ENCODE data around the gene IGFBP7.
"Not testable (repeated sequence)": the region's sequence is repeated elsewhere in the genome, so short reads cannot be mapped to it uniquely, and the experiment has no call there.

Gene IGFBP7

GRCh38 chr4:57048590-57049304 lies 61.4 kb downstream of the IGFBP7 start:
- Histone ChIP-seq H2BK12ac (ENCODE audit: low read length) (no peak overlapping the region), H3K23ac (ENCODE audit: low read length) (no peak overlapping the region), H3K4ac (ENCODE audit: low read depth, low read length) (no peak overlapping the region), H4K12ac (ENCODE audit: low read depth, low read length) (no peak overlapping the region), H2AK5ac (ENCODE audit: low read length) (no peak overlapping the region), H2BK5ac (ENCODE audit: low read depth, low read length, poor library complexity) (no peak overlapping the region), H3K14ac (ENCODE audit: low read length) (no peak overlapping the region), H3K9me3 (ENCODE audit: insufficient read depth, low read depth, low read length) (peaks cover 4% of the 10 kb centered on the region), H2BK120ac (ENCODE audit: insufficient read depth, low read length, poor library complexity) (no peak overlapping the region), H3K27ac (ENCODE audit: low read depth, low read length) (peak overlapping the region; percentile 27), H3K79me1 (ENCODE audit: low read length) (peaks cover 29% of the 10 kb centered on the region), H2AFZ (ENCODE audit: insufficient read depth, low read length, poor library complexity) (no peak overlapping the region), H3K4me1 (ENCODE audit: control insufficient read depth in 1 of 2, insufficient read depth in 2 of 2, low read length in 2 of 2) (peaks cover 4 to 5% of the 10 kb centered on the region in 2 experiments), H3K79me2 (ENCODE audit: control insufficient read depth, insufficient read depth, low read length, poor library complexity) (peaks cover 3% of the 10 kb centered on the region), H3K27me3 (ENCODE audit: insufficient read depth, low read length) (no peaks in the 10 kb centered on the region), H3K9ac (ENCODE audit: low read length) (no peak overlapping the region), H3K36me3 (ENCODE audit: control insufficient read depth in 1 of 2, insufficient read depth in 2 of 2, low read length in 2 of 2) (peaks cover 12 to 20% of the 10 kb centered on the region in 2 experiments), H3K4me2 (ENCODE audit: low read length) (no peak overlapping the region), H3K4me3 (ENCODE audit: low read depth, low read length) (no peak overlapping the region), H4K8ac (ENCODE audit: low read depth, low read length) (no peak overlapping the region), H3K18ac (ENCODE audit: low read length) (no peak overlapping the region), H4K91ac (ENCODE audit: low read depth, low read length) (no peak overlapping the region)
- no CpG with 5 or more reads among the region's 1 CpG for WGBS (ENCODE audit: extremely low coverage, insufficient coverage, insufficient read length)
- DNase-seq = no peak

DNA sequence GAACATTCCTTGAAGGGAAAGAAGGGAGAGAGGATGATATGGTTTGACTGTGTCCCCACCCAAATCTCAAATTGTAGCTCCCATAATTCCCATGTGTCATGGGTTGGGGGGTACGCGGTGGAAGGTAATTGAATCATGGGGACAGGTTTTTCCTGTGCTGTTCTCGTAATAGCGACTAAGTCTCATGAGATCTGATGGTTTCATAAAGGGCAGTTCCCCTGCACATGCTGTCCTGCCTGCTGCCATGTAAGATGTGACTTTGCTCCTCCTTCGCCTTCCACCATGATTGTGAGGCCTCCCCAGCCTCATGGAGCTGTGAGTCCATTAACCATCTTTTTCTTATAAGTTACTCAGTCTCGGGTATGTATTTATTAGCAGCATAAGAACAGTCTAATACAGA lies 63.1 kb downstream of the IGFBP7 start:
- H3K9me3 ChIP-seq (ENCODE audit: insufficient read depth, low read depth, low read length); H4K12ac ChIP-seq (ENCODE audit: low read depth, low read length); H2AFZ ChIP-seq (ENCODE audit: insufficient read depth, low read length, poor library complexity); H3K4me3 ChIP-seq (ENCODE audit: low read depth, low read length); H4K8ac ChIP-seq (ENCODE audit: low read depth, low read length); H3K9ac ChIP-seq (ENCODE audit: low read length); H3K79me2 ChIP-seq (ENCODE audit: control insufficient read depth, insufficient read depth, low read length, poor library complexity); H3K4me2 ChIP-seq (ENCODE audit: low read length); H2AK5ac ChIP-seq (ENCODE audit: low read length); DNase-seq; H3K27me3 ChIP-seq (ENCODE audit: insufficient read depth, low read length); H3K23ac ChIP-seq (ENCODE audit: low read length); H3K27ac ChIP-seq (ENCODE audit: low read depth, low read length): not testable (repeated sequence)
- H3K18ac ChIP-seq (ENCODE audit: low read length) = peak overlapping the region; percentile 56
- no CpG with 5 or more reads among the region's 6 CpGs for WGBS (ENCODE audit: extremely low coverage, insufficient coverage, insufficient read length)
- peaks cover 28% of the 10 kb centered on the region for H3K79me1 ChIP-seq (ENCODE audit: low read length)
- H4K91ac ChIP-seq (ENCODE audit: low read depth, low read length) = peak overlapping the region; percentile 83
- peak overlapping the region; percentile 67 for H3K14ac ChIP-seq (ENCODE audit: low read length)
- peak overlapping the region; percentile 69 for H2BK5ac ChIP-seq (ENCODE audit: low read depth, low read length, poor library complexity)
- H2BK120ac ChIP-seq (ENCODE audit: insufficient read depth, low read length, poor library complexity) = peak overlapping the region; percentile 58
- peaks cover 10 to 14% of the 10 kb centered on the region in 2 experiments for H3K4me1 ChIP-seq (ENCODE audit: control insufficient read depth in 1 of 2, insufficient read depth in 2 of 2, low read length in 2 of 2)
- H3K4ac ChIP-seq (ENCODE audit: low read depth, low read length) = peak overlapping the region; percentile 38
- peak overlapping the region; percentile 65 for H2BK12ac ChIP-seq (ENCODE audit: low read length)
- H3K36me3 ChIP-seq (ENCODE audit: control insufficient read depth in 1 of 2, insufficient read depth in 2 of 2, low read length in 2 of 2) = peaks cover 12 to 16% of the 10 kb centered on the region in 2 experiments

- Histone ChIP-seq H3K4ac (ENCODE audit: low read depth, low read length) (no peak overlapping the region), H3K27ac (ENCODE audit: low read depth, low read length) (peak overlapping the region; percentile 73), H2BK120ac (ENCODE audit: insufficient read depth, low read length, poor library complexity) (no peak overlapping the region), H3K14ac (ENCODE audit: low read length) (peak overlapping the region; percentile 51), H2AK5ac (ENCODE audit: low read length) (no peak overlapping the region), H3K79me1 (ENCODE audit: low read length) (peaks cover 31% of the 10 kb centered on the region), H3K23ac (ENCODE audit: low read length) (no peak overlapping the region), H2BK5ac (ENCODE audit: low read depth, low read length, poor library complexity) (no peak overlapping the region), H4K91ac (ENCODE audit: low read depth, low read length) (peak overlapping the region; percentile 40), H2BK12ac (ENCODE audit: low read length) (no peak overlapping the region), H3K79me2 (ENCODE audit: control insufficient read depth, insufficient read depth, low read length, poor library complexity) (peaks cover 12% of the 10 kb centered on the region), H3K9me3 (ENCODE audit: insufficient read depth, low read depth, low read length) (peaks cover 4% of the 10 kb centered on the region), H3K4me3 (ENCODE audit: low read depth, low read length) (no peak overlapping the region), H3K18ac (ENCODE audit: low read length) (no peak overlapping the region), H3K4me1 (ENCODE audit: control insufficient read depth in 1 of 2, insufficient read depth in 2 of 2, low read length in 2 of 2) (peaks cover 20 to 22% of the 10 kb centered on the region in 2 experiments), H2AFZ (ENCODE audit: insufficient read depth, low read length, poor library complexity) (no peak overlapping the region), H3K27me3 (ENCODE audit: insufficient read depth, low read length) (no peaks in the 10 kb centered on the region), H4K8ac (ENCODE audit: low read depth, low read length) (no peak overlapping the region), H4K12ac (ENCODE audit: low read depth, low read length) (no peak overlapping the region), H3K36me3 (ENCODE audit: control insufficient read depth in 1 of 2, insufficient read depth in 2 of 2, low read length in 2 of 2) (peaks cover 20 to 22% of the 10 kb centered on the region in 2 experiments), H3K4me2 (ENCODE audit: low read length) (no peak overlapping the region), H3K9ac (ENCODE audit: low read length) (no peak overlapping the region)
- no CpG with 5 or more reads among the region's 1 CpG for WGBS (ENCODE audit: extremely low coverage, insufficient coverage, insufficient read length)
- DNase-seq = peak in 1 of 2 donors; percentile 82
These were observed 65.2 kb downstream of the IGFBP7 start for GRCh38 chr4:57044996-57045395.

DNA sequence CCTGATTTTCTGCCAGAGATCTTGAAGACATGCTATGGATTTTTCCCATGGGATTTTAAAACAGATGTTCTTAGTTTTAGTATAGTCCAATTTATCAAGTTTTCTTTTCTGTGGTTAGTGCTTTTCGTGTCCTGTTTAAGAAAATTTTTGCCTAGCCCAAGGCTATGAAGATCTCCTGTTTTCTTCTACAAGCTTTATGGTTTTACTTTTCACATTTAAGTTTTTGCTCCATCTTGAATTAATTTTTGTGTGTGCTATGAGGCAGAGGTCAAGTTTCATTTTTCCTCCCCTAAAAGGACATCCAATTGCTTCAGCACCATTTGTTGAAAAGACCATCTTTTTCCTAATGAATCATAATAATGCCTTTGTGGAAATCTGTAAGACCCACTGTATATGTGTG lies 65.9 kb downstream of the IGFBP7 start:
- H3K9ac ChIP-seq (ENCODE audit: low read length) = no peak overlapping the region
- H3K36me3 ChIP-seq (ENCODE audit: control insufficient read depth in 1 of 2, insufficient read depth in 2 of 2, low read length in 2 of 2) = peaks cover 18 to 23% of the 10 kb centered on the region in 2 experiments
- no peak overlapping the region for H4K12ac ChIP-seq (ENCODE audit: low read depth, low read length)
- no peak overlapping the region for H3K23ac ChIP-seq (ENCODE audit: low read length)
- no peaks in the 10 kb centered on the region for H3K27me3 ChIP-seq (ENCODE audit: insufficient read depth, low read length)
- H3K4me2 ChIP-seq (ENCODE audit: low read length) = no peak overlapping the region
- no peak overlapping the region for H3K18ac ChIP-seq (ENCODE audit: low read length)
- peaks cover 34% of the 10 kb centered on the region for H3K79me1 ChIP-seq (ENCODE audit: low read length)
- WGBS (ENCODE audit: extremely low coverage, insufficient coverage, insufficient read length) = no CpG with 5 or more reads among the region's 1 CpG
- H2AFZ ChIP-seq (ENCODE audit: insufficient read depth, low read length, poor library complexity) = no peak overlapping the region
- no peak overlapping the region for H3K4ac ChIP-seq (ENCODE audit: low read depth, low read length)
- no peak for DNase-seq
- H2BK120ac ChIP-seq (ENCODE audit: insufficient read depth, low read length, poor library complexity) = peak overlapping the region; percentile 96
- no peak overlapping the region for H3K14ac ChIP-seq (ENCODE audit: low read length)
- peak overlapping the region; percentile 76 for H4K8ac ChIP-seq (ENCODE audit: low read depth, low read length)
- peak overlapping the region; percentile 92 for H3K27ac ChIP-seq (ENCODE audit: low read depth, low read length)
- peaks cover 12% of the 10 kb centered on the region for H3K79me2 ChIP-seq (ENCODE audit: control insufficient read depth, insufficient read depth, low read length, poor library complexity)
- H2AK5ac ChIP-seq (ENCODE audit: low read length) = no peak overlapping the region
- peak overlapping the region; percentile 97 for H4K91ac ChIP-seq (ENCODE audit: low read depth, low read length)
- no peak overlapping the region for H2BK12ac ChIP-seq (ENCODE audit: low read length)
- H2BK5ac ChIP-seq (ENCODE audit: low read depth, low read length, poor library complexity) = peak overlapping the region; percentile 96
- H3K9me3 ChIP-seq (ENCODE audit: insufficient read depth, low read depth, low read length) = peaks cover 4% of the 10 kb centered on the region
- H3K4me1 ChIP-seq (ENCODE audit: control insufficient read depth in 1 of 2, insufficient read depth in 2 of 2, low read length in 2 of 2) = peaks cover 22 to 28% of the 10 kb centered on the region in 2 experiments
- no peak overlapping the region for H3K4me3 ChIP-seq (ENCODE audit: low read depth, low read length)

All from trophoblast cell (in vitro differentiated cells and primary cell).